SJSA1 (cell line): Measurements from ENCODE around the gene PLEK2. TPM values are rescaled to one million over a fixed set of nuclear protein-coding genes. Genes with fewer than 3 reads are reported as not detected.

Source experiments
- DNase-seq, 2 experiments: peaks; one replicate each; pipeline ENCODE4 v3.0.0-alpha.2; 2015 to 2020; ENCODE audit warnings: low spot score in 2 of 2, low read depth in 1 of 2
- H3K27ac ChIP-seq: fragments of 250-450 bp; sonication (Bioruptor Pico); 2 replicates; pipeline ENCODE4 v1.5.1; 2020; ENCODE audit warnings: mild to moderate bottlenecking, moderate library complexity
- H3K27me3 ChIP-seq: fragments of 250-450 bp; sonication (Bioruptor Pico); replicated peaks from 2 replicates; pipeline ENCODE4 v1.5.1; 2020; ENCODE audit warnings: mild to moderate bottlenecking, moderate library complexity
- H3K36me3 ChIP-seq: fragments of 250-450 bp; sonication (Bioruptor Pico); 2 replicates; pipeline ENCODE4 v1.5.1; 2020; ENCODE audit warnings: mild to moderate bottlenecking
- H3K4me1 ChIP-seq: fragments of 250-450 bp; sonication (Bioruptor Pico); replicated peaks from 2 replicates; pipeline ENCODE4 v1.6.1; 2021; ENCODE audit warnings: mild to moderate bottlenecking
- H3K4me3 ChIP-seq: fragments of 250-450 bp; sonication (Bioruptor Pico); 2 replicates; pipeline ENCODE4 v1.5.1; 2020; ENCODE audit warnings: mild to moderate bottlenecking
- H3K9me3 ChIP-seq: fragments of 250-450 bp; sonication (Bioruptor Pico); replicated peaks from 2 replicates; pipeline ENCODE4 v1.5.1; 2020; ENCODE audit warnings: mild to moderate bottlenecking
- total RNA-seq: library from RNA; depleted of rRNA; stranded (reverse); fragments of >200 nt; shearing (Covaris generic); gene quantifications from 2 replicates; pipeline ENCODE4 v1.2.3, GENCODE V29; 2014

The PLEK2 gene
- total RNA-seq, 1 experiment from 2014 or later = 20.0 TPM

DNA sequence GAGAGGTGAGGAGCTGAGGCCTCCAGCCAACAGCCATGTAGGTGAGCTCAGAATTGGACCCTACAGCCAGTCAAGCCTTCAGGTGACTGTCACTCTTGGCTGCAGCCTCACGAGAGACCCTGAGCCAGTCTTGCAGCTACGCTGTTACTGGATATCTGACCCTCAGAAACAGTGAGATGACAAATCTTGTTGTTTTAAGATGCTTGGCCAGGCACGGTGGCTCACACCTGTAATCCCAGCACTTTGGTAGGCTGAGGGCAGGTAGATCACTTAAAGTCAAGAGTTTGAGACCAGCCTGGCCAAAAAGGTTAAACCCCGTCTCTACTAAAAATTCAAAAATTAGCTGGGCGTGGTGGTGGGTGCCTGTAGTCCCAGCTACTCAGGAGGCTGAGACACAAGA is 6.2 kb downstream of the PLEK2 start:
- Histone ChIP-seq H3K27ac (no peak overlapping the region), H3K27me3 (no peaks in the 10 kb centered on the region), H3K4me1 (0 out of 2 replicates have a peak, but pooled peaks cover 6% of the 10 kb centered on the region), H3K36me3 (0 out of 2 replicates have a peak, but pooled peaks cover 2% of the 10 kb centered on the region), H3K4me3 (no peak overlapping the region), H3K9me3 (no peaks in the 10 kb centered on the region)
- DNase-seq = no peak

GRCh38 chr14:67400434-67400833 is 11.5 kb downstream of the PLEK2 start:
- no peak for DNase-seq
- no peaks in the 10 kb centered on the region for H3K9me3 ChIP-seq

DNA sequence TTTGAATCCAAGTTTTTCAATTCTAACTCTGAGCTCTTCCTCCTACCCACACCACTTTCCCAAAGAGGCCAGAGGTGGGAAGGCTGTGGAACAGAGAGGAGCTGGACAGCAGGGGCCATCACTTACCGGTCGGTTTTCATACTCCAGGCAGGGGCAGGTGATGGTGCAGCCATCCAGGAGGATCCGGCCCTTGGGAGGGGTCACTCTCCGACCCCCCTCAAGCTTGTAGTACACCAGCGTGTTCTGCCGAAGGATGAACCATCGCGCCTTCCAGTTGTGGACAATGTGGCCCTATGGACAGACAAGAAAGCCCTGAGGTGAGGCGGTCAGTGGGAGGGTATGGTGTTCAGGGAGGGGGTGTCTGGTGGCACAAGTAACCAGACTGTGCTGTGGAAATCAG is 14.4 kb downstream of the PLEK2 start:
- Histone ChIP-seq H3K27me3 (no peaks in the 10 kb centered on the region), H3K27ac (no peak overlapping the region), H3K4me3 (no peak overlapping the region), H3K36me3 (peaks cover 15% of the 10 kb centered on the region), H3K9me3 (no peaks in the 10 kb centered on the region), H3K4me1 (peaks cover 4% of the 10 kb centered on the region; the same call in 1 of the 2 replicates)
- DNase-seq = no peak

More at GRCh38 chr14:67400434-67400833, 11.5 kb downstream of the PLEK2 start:
- Histone ChIP-seq H3K36me3 (peaks cover 14% of the 10 kb centered on the region), H3K27me3 (no peaks in the 10 kb centered on the region), H3K4me3 (no peak overlapping the region), H3K27ac (no peak overlapping the region), H3K4me1 (peaks cover 4% of the 10 kb centered on the region; the same call in 1 of the 2 replicates)

DNA sequence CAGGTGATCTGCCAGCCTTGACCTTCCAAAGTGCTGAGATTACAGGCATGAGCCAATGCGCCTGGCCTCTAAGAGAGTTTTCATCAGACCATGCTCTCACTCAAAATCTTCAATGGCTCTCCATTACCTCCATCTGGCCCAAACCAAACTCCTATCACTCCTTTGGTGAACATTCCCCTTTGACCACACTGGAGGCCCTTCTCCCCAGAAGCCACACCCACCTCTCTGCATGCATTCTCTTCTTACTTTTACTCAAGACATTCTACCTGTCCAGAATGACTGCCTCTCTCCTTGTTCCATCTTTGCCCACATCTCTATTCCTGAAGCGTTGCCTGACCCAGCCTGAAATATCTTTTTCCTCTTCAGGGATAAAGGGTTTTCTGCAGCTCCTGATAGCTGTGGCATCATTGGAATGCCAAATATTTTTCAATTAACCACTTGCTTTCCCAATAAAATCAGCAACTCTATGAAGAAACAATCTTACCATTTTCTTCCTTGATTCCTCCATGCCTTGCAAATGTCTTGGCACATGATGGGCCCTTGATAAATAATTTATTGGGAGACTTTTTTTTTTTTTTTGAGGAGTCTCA is 15.5 kb downstream of the PLEK2 start:
- H3K27me3 ChIP-seq = no peaks in the 10 kb centered on the region
- peak in 1 of 2 experiments; percentile 18 for DNase-seq
- H3K27ac ChIP-seq = no peak overlapping the region
- peaks cover 16% of the 10 kb centered on the region for H3K36me3 ChIP-seq
- peaks cover 4% of the 10 kb centered on the region; the same call in 1 of the 2 replicates for H3K4me1 ChIP-seq
- H3K9me3 ChIP-seq = no peaks in the 10 kb centered on the region
- H3K4me3 ChIP-seq = no peak overlapping the region

DNA sequence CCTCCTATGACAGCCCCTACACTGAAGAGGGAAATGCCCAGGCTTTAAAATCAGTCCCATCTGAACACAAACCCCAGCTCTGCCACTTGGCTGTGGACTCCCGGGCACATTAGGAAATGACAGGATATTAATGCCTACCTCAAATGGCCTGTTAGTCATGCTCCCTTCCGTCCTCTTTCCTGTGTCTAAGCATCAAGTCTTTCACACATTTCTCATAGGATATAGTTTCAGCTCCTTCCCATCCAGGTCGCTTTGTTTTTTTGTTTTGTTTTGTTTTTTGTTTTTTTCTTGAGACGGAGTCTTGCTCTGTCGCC is 16.1 kb downstream of the PLEK2 start:
- no peak overlapping the region for H3K4me3 ChIP-seq
- DNase-seq = no peak
- no peaks in the 10 kb centered on the region for H3K27me3 ChIP-seq
- peaks cover 16% of the 10 kb centered on the region for H3K36me3 ChIP-seq
- peaks cover 4% of the 10 kb centered on the region; the same call in 1 of the 2 replicates for H3K4me1 ChIP-seq
- no peaks in the 10 kb centered on the region for H3K9me3 ChIP-seq
- no peak overlapping the region for H3K27ac ChIP-seq

GRCh38 chr14:67395086-67395875 is 16.7 kb downstream of the PLEK2 start:
- no peaks in the 10 kb centered on the region for H3K9me3 ChIP-seq
- no peak overlapping the region for H3K4me3 ChIP-seq
- DNase-seq = no peak
- H3K27ac ChIP-seq = no peak overlapping the region
- no peaks in the 10 kb centered on the region for H3K27me3 ChIP-seq
- peaks cover 4% of the 10 kb centered on the region; the same call in 1 of the 2 replicates for H3K4me1 ChIP-seq
- H3K36me3 ChIP-seq = peaks cover 16% of the 10 kb centered on the region

- H3K9me3 ChIP-seq = no peaks in the 10 kb centered on the region
- H3K27ac ChIP-seq = no peak overlapping the region
- H3K4me3 ChIP-seq = no peak overlapping the region
- no peaks in the 10 kb centered on the region for H3K27me3 ChIP-seq
- peaks cover 4% of the 10 kb centered on the region; the same call in 1 of the 2 replicates for H3K4me1 ChIP-seq
- peaks cover 16% of the 10 kb centered on the region for H3K36me3 ChIP-seq
- no peak for DNase-seq
These were observed 18.3 kb downstream of the PLEK2 start for GRCh38 chr14:67393689-67394088.

- no peak overlapping the region for H3K4me3 ChIP-seq
- peaks cover 21% of the 10 kb centered on the region for H3K36me3 ChIP-seq
- no peaks in the 10 kb centered on the region for H3K9me3 ChIP-seq
- peaks cover 4% of the 10 kb centered on the region; the same call in 1 of the 2 replicates for H3K4me1 ChIP-seq
- DNase-seq = no peak
- no peak overlapping the region for H3K27ac ChIP-seq
- H3K27me3 ChIP-seq = no peaks in the 10 kb centered on the region
These were observed 19.2 kb downstream of the PLEK2 start for GRCh38 chr14:67392800-67393199.

GRCh38 chr14:67392123-67392522 is 19.8 kb downstream of the PLEK2 start:
- H3K27me3 ChIP-seq = no peaks in the 10 kb centered on the region
- H3K4me3 ChIP-seq = no peak overlapping the region
- H3K4me1 ChIP-seq = peaks cover 6% of the 10 kb centered on the region; the same call in 1 of the 2 replicates

DNA sequence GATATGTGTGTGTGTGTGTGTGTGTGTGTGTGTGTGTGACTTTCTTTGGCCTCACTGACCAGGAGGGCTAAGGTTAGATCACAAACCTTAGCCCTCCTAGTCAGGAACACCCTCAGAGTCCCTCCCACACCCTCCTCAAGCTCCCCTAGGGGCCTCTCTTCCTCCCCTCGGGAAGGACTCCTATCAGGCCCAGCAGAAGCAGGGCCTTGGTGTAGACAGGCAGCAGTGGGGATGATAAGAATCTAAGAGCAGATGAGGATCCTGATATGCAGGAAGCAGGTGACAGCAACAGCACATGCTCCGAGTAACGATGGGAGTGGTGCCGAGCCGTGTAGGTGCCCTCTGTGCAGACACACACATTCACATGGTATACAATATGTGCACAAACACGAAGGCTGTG is 20.7 kb downstream of the PLEK2 start:
- Histone ChIP-seq H3K4me3 (no peak overlapping the region), H3K27me3 (no peaks in the 10 kb centered on the region), H3K9me3 (no peaks in the 10 kb centered on the region), H3K27ac (no peak overlapping the region), H3K36me3 (peaks cover 25% of the 10 kb centered on the region), H3K4me1 (peaks cover 5% of the 10 kb centered on the region; the same call in 1 of the 2 replicates)
- DNase-seq = no peak

More at GRCh38 chr14:67392123-67392522, 19.8 kb downstream of the PLEK2 start:
- no peak overlapping the region for H3K27ac ChIP-seq
- DNase-seq = no peak
- peaks cover 25% of the 10 kb centered on the region for H3K36me3 ChIP-seq
- no peaks in the 10 kb centered on the region for H3K9me3 ChIP-seq

DNA sequence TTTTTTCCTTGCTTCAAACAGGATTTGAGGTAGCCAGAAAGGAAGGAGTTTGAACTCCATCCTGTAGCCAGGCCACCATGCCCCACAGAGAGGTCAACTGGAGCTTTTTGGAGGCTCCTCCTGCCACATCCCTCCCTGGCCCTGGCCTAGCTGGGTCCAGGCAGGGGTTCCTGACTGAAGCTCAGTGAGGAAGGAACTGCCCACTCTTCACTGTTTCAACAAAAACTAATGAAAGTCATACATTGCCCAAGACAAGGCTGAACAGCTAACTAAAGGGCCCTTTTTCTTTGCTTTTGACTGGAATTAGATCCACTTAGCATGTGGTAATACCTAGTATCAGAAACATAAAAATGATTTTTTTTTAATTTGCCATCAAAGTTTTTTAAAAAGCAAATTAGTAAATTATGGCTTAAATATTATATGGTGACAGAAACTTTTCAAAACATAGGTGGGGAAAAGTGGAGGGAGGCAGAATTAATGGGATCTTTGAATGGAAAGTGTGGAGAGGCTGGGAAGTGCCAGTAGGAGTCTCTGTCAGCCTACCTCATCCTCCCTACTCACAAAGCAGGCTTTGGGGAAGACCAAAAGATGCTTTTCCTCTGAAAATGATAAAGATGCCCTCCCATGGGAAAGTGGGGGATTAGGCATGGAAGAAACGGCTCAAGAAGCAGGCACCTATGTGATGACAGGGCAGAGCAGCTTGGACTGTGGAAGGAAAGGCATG is 22.0 kb downstream of the PLEK2 start:
- H3K4me1 ChIP-seq = peaks cover 5% of the 10 kb centered on the region; the same call in 1 of the 2 replicates
- H3K9me3 ChIP-seq = no peaks in the 10 kb centered on the region
- H3K27me3 ChIP-seq = no peaks in the 10 kb centered on the region
- H3K27ac ChIP-seq = no peak overlapping the region
- H3K36me3 ChIP-seq = peaks cover 34% of the 10 kb centered on the region
- no peak overlapping the region for H3K4me3 ChIP-seq
- no peak for DNase-seq

DNA sequence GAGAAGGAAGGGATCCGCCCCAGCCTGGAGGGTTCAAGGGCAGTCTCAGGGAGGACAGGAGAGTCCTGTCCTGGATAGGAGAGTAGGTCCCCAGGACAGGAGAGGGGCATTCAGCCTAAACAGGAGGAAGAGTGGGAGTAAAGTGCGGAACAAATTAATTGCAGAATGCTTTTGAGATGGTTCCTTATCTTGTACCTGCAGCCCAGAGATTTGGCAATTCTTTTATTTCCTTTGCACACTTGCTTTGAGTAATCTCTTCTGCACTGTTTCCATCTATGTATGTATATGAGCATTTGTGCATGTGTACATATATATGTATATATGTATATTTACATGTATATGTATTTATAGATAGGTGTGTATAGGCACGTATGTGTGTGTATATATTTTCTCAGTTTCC is 22.7 kb downstream of the PLEK2 start:
- no peaks in the 10 kb centered on the region for H3K27me3 ChIP-seq
- H3K9me3 ChIP-seq = no peaks in the 10 kb centered on the region
- no peak for DNase-seq
- H3K36me3 ChIP-seq = peaks cover 38% of the 10 kb centered on the region
- H3K27ac ChIP-seq = no peak overlapping the region
- peaks cover 5% of the 10 kb centered on the region; the same call in 1 of the 2 replicates for H3K4me1 ChIP-seq
- H3K4me3 ChIP-seq = no peak overlapping the region

DNA sequence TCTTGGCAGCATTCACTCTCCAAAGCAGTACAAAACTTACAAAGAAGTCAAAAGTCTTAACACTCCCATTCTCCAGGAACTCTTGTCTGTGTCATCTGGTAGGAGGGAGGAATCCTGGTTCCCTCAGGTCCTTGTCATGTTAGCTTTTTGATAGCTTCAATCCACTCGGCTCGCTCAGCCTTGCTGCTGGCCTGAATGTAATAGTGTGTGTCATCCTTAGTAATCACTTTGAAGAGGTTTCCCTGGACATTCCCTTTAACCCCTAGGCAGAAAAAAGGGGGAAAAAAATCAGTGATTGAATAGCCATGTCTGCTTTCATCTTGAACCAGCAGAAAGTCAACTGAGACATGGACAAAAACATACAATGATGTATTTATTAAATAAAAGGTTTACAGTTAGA is 24.8 kb downstream of the PLEK2 start:
- no peaks in the 10 kb centered on the region for H3K9me3 ChIP-seq
- H3K36me3 ChIP-seq = peaks cover 55% of the 10 kb centered on the region
- H3K4me1 ChIP-seq = peaks cover 5% of the 10 kb centered on the region; the same call in 1 of the 2 replicates
- DNase-seq = peak in 1 of 2 experiments; percentile 14
- H3K27ac ChIP-seq = no peak overlapping the region
- H3K4me3 ChIP-seq = no peak overlapping the region
- no peaks in the 10 kb centered on the region for H3K27me3 ChIP-seq
